ENCODE data around the gene RNU5B-1. TPM values are rescaled to one million over a fixed set of nuclear protein-coding genes. Genes with fewer than 3 reads are reported as not detected.

The RNU5B-1 gene
- polyA plus RNA-seq, 6 donors from 2014 or later = not detected

DNA sequence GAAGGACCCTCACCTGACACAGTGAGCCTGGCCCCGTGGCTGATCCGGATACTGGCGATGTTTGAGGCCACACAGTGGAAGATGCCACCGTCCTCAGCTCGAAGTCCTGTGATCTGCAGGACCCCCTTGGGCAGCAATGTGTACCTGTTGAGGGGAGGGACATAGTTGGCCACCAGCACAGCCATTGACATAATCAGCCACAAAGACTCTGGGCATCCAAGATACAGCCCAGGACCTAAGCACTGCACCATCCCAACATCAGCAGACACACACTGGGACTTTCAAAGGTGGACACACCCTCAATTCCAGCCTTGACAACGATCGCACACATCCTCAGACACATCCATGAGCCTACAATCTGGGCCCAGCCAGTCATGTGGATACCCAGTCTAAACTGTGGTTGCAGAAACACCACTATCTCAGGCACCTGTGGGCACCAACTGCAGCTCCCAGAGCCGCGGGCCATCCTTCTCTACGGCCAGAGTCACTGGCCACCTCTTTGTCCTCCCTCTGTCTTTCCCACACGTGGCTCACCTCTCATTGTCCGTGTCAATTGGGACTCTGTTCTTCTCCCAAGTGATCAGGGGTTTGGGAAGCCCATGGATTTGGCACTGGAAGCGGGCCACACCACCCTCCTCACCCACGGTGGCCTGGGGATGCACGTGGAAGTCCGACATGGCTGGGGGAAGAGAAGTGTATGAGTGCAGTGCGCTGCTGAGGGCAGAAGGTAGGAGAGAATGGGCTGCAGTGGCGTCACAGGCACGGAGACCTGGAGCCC lies 31.0 kb downstream of the RNU5B-1 start:
- Mint-ChIP-seq H3K4me3 (no peak overlapping the region), H3K27ac (no peak overlapping the region)

DNA sequence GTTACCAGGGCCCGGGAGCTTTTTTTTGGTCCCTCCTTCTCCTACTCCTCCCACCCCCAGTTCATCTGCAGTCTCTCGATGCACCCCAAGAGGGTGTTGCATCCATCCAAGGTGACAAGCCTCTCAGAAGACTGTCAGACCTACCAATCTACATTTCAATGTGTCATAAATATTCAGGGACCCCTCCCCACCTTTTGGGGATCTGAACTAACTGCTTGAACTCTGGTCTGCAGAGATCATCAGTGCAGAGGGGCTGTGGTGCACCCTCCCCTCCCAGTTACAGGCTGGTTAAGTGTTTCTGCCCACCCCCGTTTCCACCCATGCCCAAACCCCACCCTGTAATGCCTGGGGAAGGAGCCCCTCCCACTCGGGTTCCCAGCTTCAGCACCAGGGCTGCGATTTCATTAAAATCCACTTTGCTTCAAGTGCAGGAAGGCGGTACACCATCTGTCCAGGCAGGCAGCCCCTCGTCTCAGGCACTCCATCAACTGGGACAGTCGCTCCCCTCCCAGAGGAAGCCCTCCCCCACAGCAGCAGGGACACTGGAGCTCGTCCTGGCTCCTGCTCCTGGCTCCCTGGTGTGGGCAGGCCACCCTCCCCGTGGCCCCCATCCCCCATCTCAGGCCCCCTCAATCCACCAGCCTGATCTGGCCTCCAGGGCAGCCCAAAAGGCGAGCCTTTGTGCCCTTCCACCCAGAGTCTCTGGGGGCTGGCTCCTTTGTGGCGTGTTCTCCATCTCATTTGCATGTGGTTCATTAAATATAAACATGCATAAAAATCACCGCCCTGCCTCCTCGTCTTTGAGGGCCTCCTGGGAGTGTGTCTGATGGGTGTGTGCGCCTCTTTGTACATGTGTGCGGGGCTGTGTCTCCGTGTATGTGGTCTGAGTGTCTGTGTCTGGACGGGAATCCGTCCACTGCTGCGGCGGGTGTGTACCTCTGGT lies 32.3 kb downstream of the RNU5B-1 start:
- peak overlapping the region in 1 of 8 donors; percentile 39 for H3K4me3 Mint-ChIP-seq
- ATAC-seq (ENCODE audit: low read depth in 2 of 2) = peak; percentile 66 to 82
- no peak for DNase-seq
- H3K27me3 Mint-ChIP-seq = peaks cover 21 to 63% (median 45%) of the 10 kb centered on the region in 3 donors
- peaks cover 6 to 18% (median 7%) of the 10 kb centered on the region in 3 donors for H3K4me1 Mint-ChIP-seq
- H3K9me3 Mint-ChIP-seq = peaks cover 0 to 2% (median 0%) of the 10 kb centered on the region in 7 donors
- no peaks in the 10 kb centered on the region for H3K36me3 Mint-ChIP-seq
- no peak overlapping the region for H3K27ac Mint-ChIP-seq

More for the DNA sequence above, 31.0 kb downstream of the RNU5B-1 start:
- no peak for DNase-seq
- peaks cover 4 to 18% (median 7%) of the 10 kb centered on the region in 3 donors for H3K4me1 Mint-ChIP-seq
- H3K9me3 Mint-ChIP-seq = peaks cover 0 to 1% (median 0%) of the 10 kb centered on the region in 7 donors
- peaks cover 18 to 63% (median 48%) of the 10 kb centered on the region in 3 donors for H3K27me3 Mint-ChIP-seq
- no peak for ATAC-seq (ENCODE audit: low read depth in 2 of 2)
- H3K36me3 Mint-ChIP-seq = no peaks in the 10 kb centered on the region

DNA sequence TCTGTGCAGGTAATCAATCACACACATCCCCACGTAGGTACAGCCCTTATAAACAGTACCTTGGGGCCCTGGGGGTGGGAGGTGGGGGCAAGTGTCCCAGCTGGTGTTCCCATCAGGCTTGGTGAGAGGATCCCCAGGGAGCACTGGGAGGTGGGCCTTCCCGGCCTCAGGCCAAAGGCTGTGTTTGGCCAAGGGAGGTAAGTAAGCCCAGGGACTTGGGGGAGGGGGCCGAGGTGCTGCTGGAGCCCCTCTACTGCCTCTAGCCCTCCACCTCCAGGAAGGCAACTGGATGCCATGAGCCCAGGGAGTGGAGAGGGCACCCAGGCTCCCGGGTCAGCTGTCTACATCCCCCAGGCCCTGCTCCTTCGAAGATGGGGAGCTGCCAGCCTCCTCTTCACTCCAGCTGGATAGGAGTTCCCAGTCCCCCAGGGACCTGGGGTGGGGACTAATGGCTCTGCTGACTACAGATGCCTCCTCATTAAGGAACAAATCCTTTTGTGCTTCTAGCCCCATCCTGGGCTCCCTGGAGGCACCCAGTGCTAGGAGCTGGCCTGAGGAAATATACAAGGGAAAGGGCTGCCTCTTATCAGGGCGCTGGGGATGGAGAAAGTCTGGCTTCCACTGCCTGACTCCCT lies 33.1 kb downstream of the RNU5B-1 start:
- H3K27ac Mint-ChIP-seq = no peak overlapping the region
- peaks cover 6 to 18% (median 7%) of the 10 kb centered on the region in 3 donors for H3K4me1 Mint-ChIP-seq
- H3K36me3 Mint-ChIP-seq = no peaks in the 10 kb centered on the region
- DNase-seq (no peak), ATAC-seq (ENCODE audit: low read depth in 2 of 2) (no peak)
- peak overlapping the region in 1 of 8 donors; percentile 39 for H3K4me3 Mint-ChIP-seq
- peaks cover 0 to 2% (median 0%) of the 10 kb centered on the region in 7 donors for H3K9me3 Mint-ChIP-seq
- peaks cover 21 to 61% (median 45%) of the 10 kb centered on the region in 3 donors for H3K27me3 Mint-ChIP-seq

- Mint-ChIP-seq H3K9me3 (peaks cover 0 to 2% (median 0%) of the 10 kb centered on the region in 7 donors), H3K4me1 (peaks cover 6 to 18% (median 7%) of the 10 kb centered on the region in 3 donors), H3K27ac (peak overlapping the region in 1 of 6 donors; percentile 11), H3K4me3 (peak overlapping the region in 1 of 8 donors; percentile 10), H3K27me3 (peaks cover 21 to 65% (median 54%) of the 10 kb centered on the region in 3 donors), H3K36me3 (no peaks in the 10 kb centered on the region)
- DNase-seq (no peak), ATAC-seq (ENCODE audit: low read depth in 2 of 2) (no peak)
Observed at GRCh38 chr15:65338366-65338765, 33.9 kb downstream of the RNU5B-1 start.

DNA sequence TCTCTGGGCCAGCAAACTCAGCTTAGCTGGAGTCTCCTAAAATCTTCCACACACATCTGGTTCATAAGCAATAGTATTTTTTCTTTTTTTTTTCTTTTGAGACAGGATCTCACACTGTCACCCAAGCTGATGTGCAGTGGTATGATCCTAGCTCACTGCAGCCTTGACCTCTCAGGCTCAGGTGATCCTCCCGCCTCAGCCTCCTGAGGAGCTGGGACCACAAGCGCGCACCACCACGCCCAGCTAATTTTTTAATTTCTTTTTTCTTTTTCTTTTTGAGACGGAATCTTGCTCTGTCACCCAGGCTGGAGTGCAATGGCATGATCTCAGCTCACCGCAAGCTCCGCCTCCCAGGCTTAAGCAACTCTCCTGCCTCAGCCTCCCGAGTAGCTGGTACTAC lies 34.3 kb downstream of the RNU5B-1 start:
- DNase-seq = no peak
- H3K27me3 Mint-ChIP-seq = peaks cover 21 to 67% (median 54%) of the 10 kb centered on the region in 3 donors
- no peak for ATAC-seq (ENCODE audit: low read depth in 2 of 2)
- no peaks in the 10 kb centered on the region for H3K36me3 Mint-ChIP-seq
- H3K9me3 Mint-ChIP-seq = peaks cover 0 to 2% (median 0%) of the 10 kb centered on the region in 7 donors
- H3K4me3 Mint-ChIP-seq = peak overlapping the region in 2 of 8 donors; percentile 10 to 22
- H3K4me1 Mint-ChIP-seq = peaks cover 6 to 18% (median 7%) of the 10 kb centered on the region in 3 donors
- H3K27ac Mint-ChIP-seq = peak overlapping the region in 1 of 6 donors; percentile 63

DNA sequence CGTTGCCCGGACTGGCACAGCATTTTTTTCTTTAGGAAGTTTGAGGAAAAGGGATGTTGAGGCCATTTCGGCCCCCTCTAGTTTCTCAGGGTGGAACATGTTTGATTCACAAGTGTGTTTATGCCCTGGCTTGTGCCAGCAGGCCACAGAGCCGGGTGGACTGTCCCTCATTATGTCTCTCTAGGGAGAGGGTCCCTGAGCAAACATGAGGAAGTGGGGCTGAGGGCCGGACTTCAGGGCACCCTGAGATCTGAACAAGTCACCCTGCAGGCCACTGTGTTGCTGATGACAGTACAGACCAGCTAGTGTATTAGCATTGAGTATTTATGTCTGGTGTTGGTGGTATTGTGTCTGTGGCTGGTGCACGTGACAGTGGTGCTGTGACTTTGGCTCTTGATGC lies 34.9 kb downstream of the RNU5B-1 start:
- no peaks in the 10 kb centered on the region for H3K36me3 Mint-ChIP-seq
- peaks cover 6 to 18% (median 7%) of the 10 kb centered on the region in 3 donors for H3K4me1 Mint-ChIP-seq
- DNase-seq (no peak), ATAC-seq (ENCODE audit: low read depth in 2 of 2) (no peak)
- no peak overlapping the region for H3K27ac Mint-ChIP-seq
- H3K27me3 Mint-ChIP-seq = peaks cover 21 to 66% (median 54%) of the 10 kb centered on the region in 3 donors
- peaks cover 0 to 2% (median 0%) of the 10 kb centered on the region in 7 donors for H3K9me3 Mint-ChIP-seq
- H3K4me3 Mint-ChIP-seq = peak overlapping the region in 1 of 8 donors; percentile 22

DNA sequence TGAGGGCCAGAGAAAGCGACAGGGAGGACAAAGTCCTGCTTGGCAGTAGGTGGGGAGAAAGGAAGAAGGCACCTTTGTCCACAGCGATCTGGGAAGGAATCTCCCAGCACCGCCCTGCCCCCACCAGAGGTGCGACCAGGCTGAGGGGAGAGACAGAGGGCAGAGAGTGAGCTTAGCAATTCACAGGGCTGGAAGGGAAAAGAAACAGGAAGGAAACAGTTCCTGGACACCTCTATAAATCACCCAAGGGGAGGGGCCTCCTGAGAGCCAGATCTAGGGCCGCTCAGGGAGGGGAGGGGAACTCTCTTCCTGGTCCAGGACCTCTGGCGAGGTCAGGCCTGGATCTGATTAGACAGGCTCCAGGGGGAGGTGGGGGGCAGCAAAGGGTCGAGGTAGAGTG lies 35.4 kb downstream of the RNU5B-1 start:
- DNase-seq = no peak
- ATAC-seq (ENCODE audit: low read depth in 2 of 2) = no peak
- Mint-ChIP-seq H3K36me3 (no peaks in the 10 kb centered on the region), H3K4me3 (no peak overlapping the region), H3K27me3 (peaks cover 21 to 61% (median 54%) of the 10 kb centered on the region in 3 donors), H3K27ac (peak overlapping the region in 1 of 6 donors; percentile 82), H3K4me1 (peaks cover 6 to 18% (median 7%) of the 10 kb centered on the region in 3 donors), H3K9me3 (peaks cover 0 to 2% (median 0%) of the 10 kb centered on the region in 7 donors)

GRCh38 chr15:65342493-65342892 lies 38.0 kb downstream of the RNU5B-1 start:
- Mint-ChIP-seq H3K36me3 (no peaks in the 10 kb centered on the region), H3K4me1 (peaks cover 0 to 10% (median 2%) of the 10 kb centered on the region in 3 donors), H3K4me3 (no peak overlapping the region), H3K9me3 (peaks cover 0 to 2% (median 0%) of the 10 kb centered on the region in 7 donors), H3K27ac (no peak overlapping the region), H3K27me3 (peaks cover 18 to 69% (median 57%) of the 10 kb centered on the region in 3 donors)
- no peak for DNase-seq
- ATAC-seq (ENCODE audit: low read depth in 2 of 2) = no peak

GRCh38 chr15:65343374-65343981 lies 39.0 kb downstream of the RNU5B-1 start:
- no peaks in the 10 kb centered on the region for H3K36me3 Mint-ChIP-seq
- H3K4me1 Mint-ChIP-seq = peaks cover 0 to 10% (median 2%) of the 10 kb centered on the region in 3 donors
- no peak for ATAC-seq (ENCODE audit: low read depth in 2 of 2)
- no peak overlapping the region for H3K4me3 Mint-ChIP-seq
- H3K27me3 Mint-ChIP-seq = peaks cover 17 to 76% (median 58%) of the 10 kb centered on the region in 3 donors
- H3K27ac Mint-ChIP-seq = no peak overlapping the region
- H3K9me3 Mint-ChIP-seq = peaks cover 0 to 2% (median 0%) of the 10 kb centered on the region in 7 donors
- no peak for DNase-seq

DNA sequence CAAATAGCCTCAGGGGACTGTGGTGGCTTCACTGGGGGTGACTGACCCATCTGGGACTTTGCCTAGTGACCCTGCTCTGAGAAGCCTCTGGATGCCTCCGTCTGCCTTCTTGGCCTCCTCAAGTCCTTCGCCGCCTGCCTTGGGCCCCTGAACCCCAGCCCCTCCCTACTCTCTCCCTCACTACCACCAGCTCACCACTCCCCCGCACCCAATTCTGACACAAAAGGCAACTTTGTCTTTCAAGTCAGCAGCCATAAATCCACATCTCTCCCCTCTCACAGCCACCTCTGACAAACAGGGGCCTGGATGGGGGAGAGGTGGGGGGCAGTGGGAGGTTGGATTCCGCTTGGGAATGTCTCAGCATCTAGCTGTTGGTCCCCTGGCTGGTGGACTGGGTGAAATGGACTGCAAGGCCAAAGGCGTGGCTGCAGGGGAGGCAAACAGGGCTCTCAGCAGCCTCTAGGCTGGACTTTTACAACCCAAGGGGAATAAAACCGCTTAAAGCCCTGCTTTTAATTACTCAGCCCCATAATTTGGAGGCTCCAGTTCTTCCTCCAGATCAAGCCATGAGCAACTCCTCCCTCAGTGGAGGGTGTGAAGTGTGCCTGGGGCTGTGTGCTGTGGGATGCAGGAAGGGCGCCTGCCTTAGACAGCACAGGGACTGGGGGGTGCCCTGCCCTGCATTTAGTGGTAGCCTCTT lies 39.9 kb downstream of the RNU5B-1 start:
- H3K4me1 Mint-ChIP-seq = peaks cover 0 to 10% (median 2%) of the 10 kb centered on the region in 3 donors
- no peak overlapping the region for H3K4me3 Mint-ChIP-seq
- no peak overlapping the region for H3K27ac Mint-ChIP-seq
- no peaks in the 10 kb centered on the region for H3K36me3 Mint-ChIP-seq
- H3K9me3 Mint-ChIP-seq = peaks cover 0 to 2% (median 0%) of the 10 kb centered on the region in 7 donors
- DNase-seq (no peak), ATAC-seq (ENCODE audit: low read depth in 2 of 2) (no peak)
- peaks cover 15 to 77% (median 62%) of the 10 kb centered on the region in 3 donors for H3K27me3 Mint-ChIP-seq

DNA sequence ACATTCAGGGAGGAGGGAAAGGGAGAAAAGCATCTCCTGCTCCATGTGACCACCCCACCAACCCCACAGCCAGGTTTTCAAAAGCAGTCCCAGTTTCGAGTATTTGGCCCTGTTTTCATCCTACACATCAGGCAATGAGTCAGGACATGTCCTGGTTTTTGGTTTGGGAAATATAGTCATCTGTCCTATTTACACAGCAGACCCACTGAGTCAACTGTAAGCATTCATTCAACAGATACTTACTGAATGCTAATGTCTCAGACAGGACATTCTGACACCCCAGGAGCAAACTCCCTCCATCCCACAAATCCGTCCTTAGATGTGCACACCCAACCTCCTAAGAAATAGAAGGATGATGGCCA lies 40.4 kb downstream of the RNU5B-1 start:
- peaks cover 15 to 75% (median 60%) of the 10 kb centered on the region in 3 donors for H3K27me3 Mint-ChIP-seq
- ATAC-seq (ENCODE audit: low read depth in 2 of 2) (no peak), DNase-seq (no peak)
- H3K27ac Mint-ChIP-seq = no peak overlapping the region
- H3K4me3 Mint-ChIP-seq = no peak overlapping the region
- no peaks in the 10 kb centered on the region for H3K36me3 Mint-ChIP-seq
- H3K9me3 Mint-ChIP-seq = peaks cover 0 to 2% (median 0%) of the 10 kb centered on the region in 7 donors
- H3K4me1 Mint-ChIP-seq = peaks cover 0 to 5% (median 2%) of the 10 kb centered on the region in 3 donors

Measured in naive B cell (primary cell).